GM18909 (cell line): ENCODE results near the gene PYGM.

ENCODE experiments used
- ATAC-seq: cut with Tn5 transposase; IDR thresholded peaks from one replicate; pipeline ENCODE4 v1.9.1; 2021; ENCODE audit warnings: mild to moderate bottlenecking; ENCODE audit not compliant: unreplicated experiment, poor library complexity

PYGM gene

GRCh38 chr11:64792482-64792881, 32.7 kb upstream of the PYGM start:
- no peak for ATAC-seq

- ATAC-seq = no peak
Observed at GRCh38 chr11:64791781-64792291, 32.1 kb upstream of the PYGM start.

DNA sequence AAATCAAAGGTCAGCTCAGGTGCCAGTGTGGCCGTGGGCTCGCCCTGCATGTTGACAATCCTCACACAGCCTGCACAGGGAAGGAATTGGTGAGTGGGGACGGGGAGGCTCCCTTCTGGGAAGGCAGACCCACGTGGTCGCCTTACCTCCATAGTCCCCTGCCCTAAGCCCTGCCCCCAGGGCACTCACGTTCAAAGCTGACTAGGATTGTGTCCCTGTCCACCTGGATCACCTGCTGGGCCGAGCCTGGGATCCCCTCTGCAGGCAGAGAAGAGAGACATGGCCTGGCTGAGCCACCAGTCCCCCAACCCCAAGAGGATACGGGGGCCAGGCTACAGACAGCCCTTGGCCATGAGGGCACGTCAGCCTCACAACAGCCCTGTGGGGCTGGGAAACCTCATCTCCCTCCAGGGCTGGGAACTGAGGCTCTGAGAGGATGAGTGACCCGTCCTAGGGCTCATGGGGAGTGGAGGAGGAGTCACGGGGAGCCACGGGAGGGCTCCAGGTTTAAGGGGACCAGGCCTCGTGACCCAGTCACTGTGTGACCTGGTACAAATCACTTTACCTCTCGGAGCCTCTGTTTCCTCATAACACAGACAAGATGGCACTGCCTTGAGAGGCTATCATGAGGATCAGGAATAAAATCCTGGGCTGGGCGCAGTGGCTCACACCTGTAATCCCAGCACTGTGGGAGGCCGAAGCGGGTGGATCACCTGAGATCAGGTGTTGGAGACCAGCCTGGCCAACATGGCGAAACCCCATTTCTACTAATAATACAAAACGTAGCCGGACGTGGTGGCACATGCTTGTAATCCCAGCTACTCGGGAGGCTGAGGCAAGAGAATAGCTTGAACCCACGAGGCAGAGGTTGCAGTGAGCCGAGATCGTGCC, 30.7 kb upstream of the PYGM start:
- ATAC-seq = no peak

- no peak for ATAC-seq
Observed at GRCh38 chr11:64789331-64790204, 29.8 kb upstream of the PYGM start.

- ATAC-seq = no peak
Observed at GRCh38 chr11:64788321-64789215, 28.8 kb upstream of the PYGM start.

DNA sequence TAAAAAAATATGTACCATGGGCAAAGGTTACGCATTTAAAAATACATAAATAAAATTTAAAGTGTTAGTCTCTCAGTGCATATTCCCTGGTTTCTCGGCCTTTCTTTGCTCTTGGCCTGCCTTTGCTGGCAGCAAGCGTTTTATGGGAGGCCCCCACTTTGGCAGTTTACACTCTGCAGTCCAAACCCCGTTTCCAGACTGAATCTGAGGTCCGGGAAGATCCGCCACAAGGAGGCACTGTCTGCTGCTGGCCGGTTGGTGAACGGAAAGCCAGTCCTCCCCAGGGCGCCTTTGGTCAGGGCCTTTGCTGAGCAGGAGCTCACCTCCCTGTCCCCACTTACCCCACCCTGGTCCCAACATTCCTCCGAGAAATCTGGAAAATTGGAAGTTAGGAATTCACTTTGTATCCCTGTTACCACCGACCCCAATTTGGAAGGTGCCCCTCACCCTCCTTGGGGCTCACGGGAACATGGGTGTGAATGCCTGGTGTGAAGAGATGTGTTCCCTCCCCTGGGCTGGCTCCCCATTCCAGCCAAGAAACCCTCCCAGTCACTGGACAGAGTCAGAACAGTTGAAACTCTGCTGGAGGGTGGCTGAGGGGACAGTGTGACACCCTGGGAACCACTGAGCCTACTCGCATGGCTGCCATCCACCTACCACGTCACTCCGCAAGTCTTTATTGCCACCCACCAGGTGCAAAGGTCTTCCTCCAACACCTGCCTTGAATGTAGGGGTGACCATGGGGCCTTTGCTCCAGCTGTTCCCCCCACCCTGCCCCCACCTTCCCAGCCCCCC, 27.9 kb upstream of the PYGM start:
- no peak for ATAC-seq

GRCh38 chr11:64786308-64786707, 26.5 kb upstream of the PYGM start:
- ATAC-seq = no peak

GRCh38 chr11:64784813-64785581, 25.2 kb upstream of the PYGM start:
- no peak for ATAC-seq

DNA sequence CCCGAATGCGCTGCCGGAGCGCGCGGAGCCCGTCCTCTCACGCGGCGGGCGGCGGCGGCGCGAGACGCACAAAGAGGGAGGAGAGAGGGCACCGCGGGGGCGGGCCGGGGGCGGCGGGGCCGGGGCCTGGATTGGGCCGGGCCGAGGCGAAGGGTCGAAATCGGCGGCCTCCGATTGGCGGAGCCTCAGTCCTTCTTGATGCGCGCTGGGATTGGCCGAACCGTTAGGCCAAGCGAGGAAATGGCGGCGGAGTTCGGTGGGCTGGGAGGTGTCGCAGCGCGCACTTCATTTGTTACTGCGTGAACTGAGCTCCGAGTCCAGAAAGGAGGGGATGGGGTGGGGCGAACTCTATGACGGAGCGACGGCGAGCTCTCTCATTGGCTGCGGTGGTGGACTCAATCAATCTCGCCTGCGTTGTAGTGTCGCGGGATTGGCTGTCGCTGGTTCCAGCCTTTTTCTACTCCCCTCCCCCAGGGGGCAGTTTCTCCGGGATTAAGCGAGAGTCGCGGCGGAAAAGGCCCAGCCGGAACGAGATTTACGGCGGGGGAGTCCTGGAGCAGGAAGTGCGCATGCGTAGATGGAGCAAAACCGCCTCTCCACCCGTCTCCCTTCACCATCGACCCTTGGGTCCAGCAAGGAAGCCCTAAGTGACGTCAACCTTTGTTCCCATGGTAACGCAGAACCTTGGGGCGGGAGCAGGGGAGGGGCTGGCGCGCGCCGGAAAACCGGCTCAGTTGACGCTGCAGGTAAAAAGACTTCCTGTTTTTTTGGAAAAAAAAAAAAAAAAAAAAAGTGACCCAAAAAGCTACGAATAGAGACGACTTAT, 18.9 kb upstream of the PYGM start, which contains the start of gene SF1:
Gene SF1 (minus strand): TSS at position 70 of the 826 bp plus-strand sequence. CDS start 150 bp downstream, outside the sequence.
- peak; percentile 83 for ATAC-seq

DNA sequence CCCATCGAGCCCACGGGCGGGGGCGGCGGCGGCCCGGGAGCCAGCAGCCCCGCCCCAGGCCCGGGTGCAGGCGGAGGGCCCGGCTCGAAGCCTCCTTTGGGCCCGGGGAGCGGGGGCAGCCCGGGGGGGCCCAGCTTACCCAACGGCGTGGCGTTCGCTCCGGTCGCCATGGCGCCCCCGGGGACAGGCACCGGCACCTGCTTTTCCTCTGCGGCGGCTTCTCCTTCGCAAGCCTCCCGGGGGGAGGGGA, 18.4 kb upstream of the PYGM start:
- peak; percentile 19 for ATAC-seq

- ATAC-seq = peak; percentile 24
Observed at GRCh38 chr11:64777449-64778222, 17.9 kb upstream of the PYGM start.

- no peak for ATAC-seq
Observed at GRCh38 chr11:64776875-64777274, 17.1 kb upstream of the PYGM start.

- ATAC-seq = no peak
Observed at GRCh38 chr11:64776425-64776824, 16.7 kb upstream of the PYGM start.

DNA sequence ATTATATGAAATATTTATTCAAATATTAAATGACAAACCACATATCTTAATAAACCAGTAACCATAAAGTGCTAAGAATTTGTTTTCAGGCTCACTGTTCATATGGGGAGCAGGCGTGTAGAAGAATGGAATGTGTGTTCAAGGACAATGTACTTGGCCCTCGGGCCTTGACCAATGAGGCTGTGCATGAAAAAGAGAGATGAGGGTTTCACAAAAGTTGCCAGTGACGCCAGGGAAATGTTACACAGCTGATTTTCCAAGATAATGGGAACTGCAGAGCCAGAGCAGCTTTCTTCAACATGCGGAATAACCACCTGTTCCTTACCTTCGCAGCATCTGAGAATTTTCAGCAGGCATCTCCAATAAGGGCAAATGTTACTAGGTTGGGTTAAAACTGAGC, 14.4 kb upstream of the PYGM start:
- no peak for ATAC-seq

GRCh38 chr11:64772303-64773018, 12.7 kb upstream of the PYGM start:
- ATAC-seq = no peak

GRCh38 chr11:64771861-64772260, 12.1 kb upstream of the PYGM start:
- ATAC-seq = peak; percentile 51

GRCh38 chr11:64770120-64770519, 10.3 kb upstream of the PYGM start:
- no peak for ATAC-seq
